Vagina (tissue), 2 donors: Measurements from ENCODE around the gene LRRC49. TPM values are rescaled to one million over a fixed set of nuclear protein-coding genes. Genes with fewer than 3 reads are reported as not detected.

Source experiments
- DNase-seq, 2 donors: peaks; one replicate each; pipeline ENCODE4 v3.0.0-alpha.2; 2017; ENCODE audit errors: extremely low spot score in 2 of 2
- H3K27ac ChIP-seq: fragments of 200-600 bp; sonication (generic); one replicate; pipeline ENCODE4 v1.5.1; 2019
- H3K27me3 ChIP-seq: fragments of 200-600 bp; sonication (generic); one replicate; pipeline ENCODE4 v1.5.1; 2019
- H3K36me3 ChIP-seq, 2 donors: fragments of 200-600 bp; sonication (generic); one replicate each; pipeline ENCODE4 v1.5.1; 2017 to 2019
- H3K4me1 ChIP-seq: fragments of 200-600 bp; sonication (generic); one replicate; pipeline ENCODE4 v1.5.1; 2019
- H3K4me3 ChIP-seq, 2 donors: fragments of 200-600 bp; sonication (generic); 1 replicate in 1 of 2; 2 replicates in 1 of 2; pipeline ENCODE4 v1.5.1; 2016 to 2019
- H3K9me3 ChIP-seq: fragments of 200-600 bp; sonication (generic); one replicate; pipeline ENCODE4 v1.5.1; 2019
- POLR2A ChIP-seq, 2 donors: fragments of 450-650 bp; IDR thresholded peaks; one replicate each; pipeline ENCODE4 v1.6.1; 2017; ENCODE audit warnings: antibody characterized with exemption in 2 of 2, mild to moderate bottlenecking in 2 of 2, moderate library complexity in 2 of 2
- POLR2AphosphoS5 ChIP-seq, 2 donors: sonication (generic); formaldehyde crosslinking; IDR thresholded peaks; one replicate each; pipeline ENCODE4 v1.9.0; 2017; ENCODE audit warnings: antibody characterized with exemption in 2 of 2, mild to moderate bottlenecking in 2 of 2, low read depth in 1 of 2; ENCODE audit not compliant: insufficient read depth in 1 of 2
- intact Hi-C: fragments of 100-400 bp; cut with DNase I; formaldehyde crosslinking; loops from one replicate; pipeline ENCODE4 v1.15.1; 2023
- total RNA-seq: library from RNA; depleted of rRNA; stranded (reverse); fragments of >200 nt; gene quantifications from one replicate; pipeline ENCODE4 v1.2.3, GENCODE V29; 2016
- TF ChIP-seq, protein P1 (sequence below), 3 experiments: fragments of 450-650 bp in 2 of 3; fragments of 200-600 bp in 1 of 3; sonication (generic) in 1 of 3; IDR thresholded peaks; one replicate each; pipeline ENCODE4 v1.5.1; 2017 to 2019; ENCODE audit warnings: antibody characterized with exemption in 3 of 3, mild to moderate bottlenecking in 2 of 3, moderate library complexity in 2 of 3

The LRRC49 gene, protein sequence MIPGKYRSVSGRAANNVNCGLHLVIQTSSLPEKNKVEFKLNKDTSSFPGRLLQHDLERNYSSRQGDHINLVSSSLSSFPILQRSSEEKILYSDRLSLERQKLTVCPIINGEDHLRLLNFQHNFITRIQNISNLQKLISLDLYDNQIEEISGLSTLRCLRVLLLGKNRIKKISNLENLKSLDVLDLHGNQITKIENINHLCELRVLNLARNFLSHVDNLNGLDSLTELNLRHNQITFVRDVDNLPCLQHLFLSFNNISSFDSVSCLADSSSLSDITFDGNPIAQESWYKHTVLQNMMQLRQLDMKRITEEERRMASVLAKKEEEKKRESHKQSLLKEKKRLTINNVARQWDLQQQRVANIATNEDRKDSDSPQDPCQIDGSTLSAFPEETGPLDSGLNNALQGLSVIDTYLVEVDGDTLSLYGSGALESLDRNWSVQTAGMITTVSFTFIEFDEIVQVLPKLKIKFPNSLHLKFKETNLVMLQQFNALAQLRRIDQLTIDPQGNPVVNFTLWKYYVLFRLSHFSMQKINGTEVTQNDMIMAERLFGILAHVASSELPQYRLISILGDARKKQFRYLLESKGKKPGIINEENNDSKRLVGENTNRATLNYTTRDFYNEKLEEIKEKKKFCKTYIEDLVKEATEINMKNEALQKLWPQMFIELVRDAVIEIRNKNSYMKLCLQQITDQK
- total RNA-seq, result 8.8 TPM

DNA sequence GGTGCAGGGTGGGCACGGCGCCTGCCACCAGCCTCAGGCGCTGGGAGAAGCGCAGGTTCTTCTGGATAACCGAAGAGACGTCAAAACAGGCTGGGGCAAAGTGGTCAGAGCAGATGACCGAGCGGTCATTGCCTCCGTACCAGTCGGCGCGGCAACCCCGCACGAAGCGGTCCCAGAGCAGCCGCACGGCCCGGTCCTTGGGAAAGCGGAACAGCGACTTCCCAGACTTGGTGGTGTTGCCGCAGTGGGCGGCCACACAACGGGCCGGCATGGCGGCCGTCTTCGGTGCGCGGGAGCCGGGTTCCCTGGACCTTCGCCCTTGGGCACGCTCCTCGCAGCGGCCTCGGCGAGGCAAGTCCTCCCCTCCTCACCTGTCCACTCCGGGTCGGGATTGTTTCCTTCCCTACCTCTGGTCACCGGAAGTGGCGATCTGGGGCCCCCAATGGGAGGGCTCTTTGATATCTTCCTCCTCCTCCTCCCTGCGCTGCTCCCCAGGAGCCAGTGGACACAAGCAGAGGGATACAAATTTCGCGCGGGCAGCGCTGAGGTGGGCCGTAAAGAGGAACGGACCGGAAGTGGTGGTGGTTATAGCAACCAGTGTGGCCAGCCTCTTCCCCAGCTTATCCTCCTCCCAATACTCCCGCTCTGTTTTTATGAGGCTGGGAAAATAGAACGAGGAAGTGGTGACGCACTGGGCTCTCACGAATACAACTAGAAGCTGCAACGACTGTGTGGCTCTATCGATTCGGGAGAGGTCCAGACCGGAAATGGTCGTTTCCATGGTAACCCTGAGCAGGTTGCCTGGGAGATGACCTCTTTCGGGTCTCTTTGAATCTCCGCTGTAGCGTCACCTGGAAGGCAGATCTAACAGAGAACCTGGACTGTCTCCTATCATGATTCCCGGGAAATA, at the start of gene LRRC49, which contains the start of gene THAP10:
Gene LRRC49, plus strand, starts transcription at position 825 of the 910 bp plus-strand sequence. Its CDS starts 69 bp downstream, at position 894.
Gene THAP10, minus strand, starts transcription at position 432 of the 910 bp plus-strand sequence. Its CDS starts 161 bp downstream, at position 271.
- TF ChIP-seq, protein P1, sequence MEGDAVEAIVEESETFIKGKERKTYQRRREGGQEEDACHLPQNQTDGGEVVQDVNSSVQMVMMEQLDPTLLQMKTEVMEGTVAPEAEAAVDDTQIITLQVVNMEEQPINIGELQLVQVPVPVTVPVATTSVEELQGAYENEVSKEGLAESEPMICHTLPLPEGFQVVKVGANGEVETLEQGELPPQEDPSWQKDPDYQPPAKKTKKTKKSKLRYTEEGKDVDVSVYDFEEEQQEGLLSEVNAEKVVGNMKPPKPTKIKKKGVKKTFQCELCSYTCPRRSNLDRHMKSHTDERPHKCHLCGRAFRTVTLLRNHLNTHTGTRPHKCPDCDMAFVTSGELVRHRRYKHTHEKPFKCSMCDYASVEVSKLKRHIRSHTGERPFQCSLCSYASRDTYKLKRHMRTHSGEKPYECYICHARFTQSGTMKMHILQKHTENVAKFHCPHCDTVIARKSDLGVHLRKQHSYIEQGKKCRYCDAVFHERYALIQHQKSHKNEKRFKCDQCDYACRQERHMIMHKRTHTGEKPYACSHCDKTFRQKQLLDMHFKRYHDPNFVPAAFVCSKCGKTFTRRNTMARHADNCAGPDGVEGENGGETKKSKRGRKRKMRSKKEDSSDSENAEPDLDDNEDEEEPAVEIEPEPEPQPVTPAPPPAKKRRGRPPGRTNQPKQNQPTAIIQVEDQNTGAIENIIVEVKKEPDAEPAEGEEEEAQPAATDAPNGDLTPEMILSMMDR (IDR thresholded peaks at IDR 0.05), result no peak
- TF ChIP-seq POLR2AphosphoS5 (IDR thresholded peaks at IDR 0.05; ENCODE audit: insufficient read depth in 1 of 2, low read depth in 1 of 2), result peak; percentile 79
- Histone ChIP-seq H3K4me1 (peaks cover 14% of the 10 kb centered on the region), H3K9me3 (no peaks in the 10 kb centered on the region), H3K27me3 (no peaks in the 10 kb centered on the region), H3K4me3 (peak within 1 kb of the TSS; percentile 84 to 90), H3K27ac (peak within 1 kb of the TSS; percentile 78), H3K36me3 (no peaks in the 10 kb centered on the region)
- DNase-seq, result peak in 1 of 2 donors; percentile 96
- intact Hi-C loops, result no loop called here

DNA sequence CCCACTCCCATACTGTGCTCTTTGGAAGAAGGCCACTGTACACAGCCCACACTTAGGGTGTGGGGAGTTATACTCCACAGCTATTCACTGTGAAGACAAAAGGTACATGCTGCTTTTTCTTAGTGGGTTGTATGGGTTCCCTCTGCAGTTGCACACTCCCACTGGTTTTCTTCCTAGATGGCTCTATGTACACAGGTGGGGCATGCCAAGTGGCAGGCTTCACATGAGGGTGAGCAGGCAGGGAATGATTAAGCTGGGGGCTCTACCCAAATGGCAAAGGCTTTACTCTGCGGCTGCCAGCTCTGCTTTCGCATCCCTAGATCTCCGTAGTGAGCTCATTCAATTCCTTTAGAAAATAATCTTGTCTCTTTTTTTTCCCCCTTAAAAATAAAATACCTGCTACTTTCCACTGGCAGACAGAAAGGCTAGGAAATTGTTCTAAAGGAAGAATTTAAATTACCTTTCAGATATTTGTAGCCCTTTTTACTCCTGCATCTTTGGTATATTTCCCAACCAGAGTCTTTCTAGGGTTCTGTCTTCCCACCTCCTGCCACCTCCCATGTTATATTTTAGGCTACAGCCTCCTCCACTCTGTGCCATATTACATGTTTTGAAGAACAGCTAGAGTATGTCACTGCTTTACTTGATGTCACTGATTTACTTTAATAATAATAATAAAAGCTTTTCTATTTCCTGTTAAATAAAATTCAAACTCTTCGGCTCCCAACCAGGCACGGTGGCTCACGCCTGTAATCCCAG, 46.8 kb upstream of the LRRC49 start:
- Histone ChIP-seq H3K4me1 (no peaks in the 10 kb centered on the region), H3K9me3 (no peaks in the 10 kb centered on the region), H3K36me3 (no peaks in the 10 kb centered on the region), H3K4me3 (no peak overlapping the region), H3K27me3 (no peaks in the 10 kb centered on the region), H3K27ac (no peak overlapping the region)
- TF ChIP-seq POLR2AphosphoS5 (IDR thresholded peaks at IDR 0.05; ENCODE audit: insufficient read depth in 1 of 2, low read depth in 1 of 2) (no peak), POLR2A (IDR thresholded peaks at IDR 0.05) (no peak)
- TF ChIP-seq, protein P1 (IDR thresholded peaks at IDR 0.05), result no peak
- intact Hi-C loops, result no loop called here
- DNase-seq, result no peak

DNA sequence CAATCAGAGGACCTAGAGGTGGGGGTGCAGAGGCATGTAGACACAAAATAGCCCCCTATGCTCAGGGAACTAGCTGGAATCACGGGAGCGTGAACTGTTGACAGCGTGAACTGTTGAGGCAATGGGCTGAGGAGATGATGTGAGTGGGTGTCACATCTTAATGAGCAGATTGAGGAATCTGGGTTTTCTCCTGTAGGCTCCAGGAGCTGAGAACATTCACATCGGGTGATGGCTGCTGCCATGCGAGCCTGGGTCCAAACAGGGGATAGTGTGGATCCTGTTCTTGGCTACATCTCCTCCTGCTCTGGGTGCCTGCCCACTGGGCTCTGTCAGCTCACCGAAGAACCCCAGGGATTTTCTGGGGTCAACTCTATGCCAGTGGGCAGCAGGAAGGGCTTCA, 40.7 kb upstream of the LRRC49 start:
- H3K4me3 ChIP-seq, result peak overlapping the region; percentile 60 to 95
- peak overlapping the region; percentile 92 for H3K27ac ChIP-seq
- peaks cover 29% of the 10 kb centered on the region for H3K4me1 ChIP-seq
- no peaks in the 10 kb centered on the region for H3K9me3 ChIP-seq
- H3K27me3 ChIP-seq, result no peaks in the 10 kb centered on the region
- DNase-seq, result no peak
- intact Hi-C loops, result no loop called here
- TF ChIP-seq POLR2AphosphoS5 (IDR thresholded peaks at IDR 0.05; ENCODE audit: insufficient read depth in 1 of 2, low read depth in 1 of 2), result no peak
- TF ChIP-seq, protein P1 (IDR thresholded peaks at IDR 0.05), result no peak
- TF ChIP-seq POLR2A (IDR thresholded peaks at IDR 0.05), result no peak
- H3K36me3 ChIP-seq, result peaks cover 0 to 5% of the 10 kb centered on the region in 2 donors

DNA sequence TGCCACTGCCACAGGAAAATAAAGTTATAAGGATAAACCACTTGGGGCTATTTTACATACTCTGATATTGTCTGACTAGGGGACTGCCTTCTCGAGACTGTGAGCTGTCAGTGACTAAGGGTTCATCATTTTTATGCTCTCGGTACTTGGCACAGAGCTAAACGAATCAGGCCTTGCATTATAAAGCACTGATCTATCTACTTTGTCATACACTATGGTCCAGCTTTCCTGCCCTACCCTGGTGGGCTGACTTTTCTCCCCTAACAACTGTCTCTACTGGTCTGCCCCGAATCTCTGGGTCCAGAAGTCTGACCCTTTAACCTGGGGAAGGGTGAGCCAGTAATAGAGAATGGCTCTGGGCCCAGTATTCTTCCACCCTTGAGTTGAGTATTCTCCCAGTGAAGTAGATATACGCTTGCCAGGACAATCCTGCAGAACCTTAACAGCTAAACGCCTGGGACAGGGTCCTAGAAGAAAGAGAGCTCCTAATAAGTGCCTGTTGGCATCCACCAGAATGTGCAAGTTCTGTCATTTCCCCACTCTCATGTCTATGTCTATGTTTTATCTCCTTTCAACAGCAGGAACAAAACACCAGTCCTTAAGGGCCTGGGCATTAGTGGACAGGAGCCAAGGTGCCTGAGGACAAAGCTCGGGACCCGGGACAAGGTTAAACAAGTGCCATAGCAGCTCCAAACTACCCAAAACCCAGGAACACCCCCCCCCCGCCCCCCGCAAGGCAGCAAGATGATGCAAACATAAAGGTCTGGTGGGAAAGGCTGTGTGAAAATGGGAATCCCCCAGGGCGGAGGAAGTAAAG, 39.9 kb upstream of the LRRC49 start:
- intact Hi-C loops, result no loop called here
- Histone ChIP-seq H3K36me3 (peaks cover 0 to 5% of the 10 kb centered on the region in 2 donors), H3K9me3 (no peaks in the 10 kb centered on the region), H3K4me3 (peak overlapping the region; percentile 60 to 95), H3K27me3 (no peaks in the 10 kb centered on the region), H3K4me1 (peaks cover 29% of the 10 kb centered on the region), H3K27ac (peak overlapping the region; percentile 92)
- TF ChIP-seq POLR2A (IDR thresholded peaks at IDR 0.05), result no peak
- no peak for TF ChIP-seq POLR2AphosphoS5 (IDR thresholded peaks at IDR 0.05; ENCODE audit: insufficient read depth in 1 of 2, low read depth in 1 of 2)
- TF ChIP-seq, protein P1 (IDR thresholded peaks at IDR 0.05), result no peak
- DNase-seq, result no peak
